ENCODE results near the gene DOK6.

Gene DOK6

GRCh38 chr18:69435000-69435399, 34.3 kb downstream of the DOK6 start:
- no peak for DNase-seq (ENCODE audit: low read depth in 2 of 2)

- no peak for DNase-seq (ENCODE audit: low read depth in 2 of 2)
Observed at GRCh38 chr18:69444221-69444620, 43.5 kb downstream of the DOK6 start.

- no peak for DNase-seq (ENCODE audit: low read depth in 2 of 2)
Observed at GRCh38 chr18:69447886-69448285, 47.2 kb downstream of the DOK6 start.

GRCh38 chr18:69455125-69455524, 54.4 kb downstream of the DOK6 start:
- no peak for DNase-seq (ENCODE audit: low read depth in 2 of 2)

- no peak for DNase-seq (ENCODE audit: low read depth in 2 of 2)
Observed at GRCh38 chr18:69469444-69469919, 68.8 kb downstream of the DOK6 start.

- DNase-seq (ENCODE audit: low read depth in 2 of 2): no peak
Observed at GRCh38 chr18:69480460-69480859, 79.8 kb downstream of the DOK6 start.

- DNase-seq (ENCODE audit: low read depth in 2 of 2): no peak
Observed at GRCh38 chr18:69483574-69483973, 82.9 kb downstream of the DOK6 start.

DNA sequence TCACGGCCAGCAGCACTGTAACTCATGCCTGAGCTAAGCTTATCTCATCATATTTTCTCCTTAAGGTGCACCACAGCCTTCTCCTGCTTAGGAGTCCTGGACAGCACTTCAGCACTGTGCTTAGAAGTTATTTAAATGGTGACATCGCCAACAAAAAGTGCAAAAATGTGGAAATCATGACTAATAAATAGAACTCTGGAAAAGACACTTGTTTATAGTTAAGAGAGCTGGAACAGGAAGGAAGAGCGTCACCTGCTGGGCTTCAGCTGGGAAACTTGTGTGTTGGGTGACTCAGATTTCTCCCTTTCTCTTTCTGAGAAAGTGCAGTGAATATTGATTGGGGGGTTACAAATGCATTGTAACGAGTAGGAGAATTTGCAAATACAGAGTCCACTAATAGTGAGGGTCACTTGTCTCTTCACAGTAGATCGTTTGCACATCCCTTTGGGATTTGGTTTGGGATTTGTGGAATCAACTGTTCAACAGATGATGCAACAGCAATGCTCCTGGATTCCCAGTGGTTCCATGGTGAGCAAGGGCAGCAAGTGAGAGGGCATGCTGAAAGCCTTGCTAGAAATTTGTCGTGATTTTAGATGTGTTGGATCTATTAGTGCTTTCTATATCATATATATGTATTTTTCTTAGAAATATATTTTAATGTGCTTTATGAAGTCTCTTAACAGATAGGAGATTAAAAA, 84.2 kb downstream of the DOK6 start:
- no peak for DNase-seq (ENCODE audit: low read depth in 2 of 2)

- DNase-seq (ENCODE audit: low read depth in 2 of 2): no peak
Observed at GRCh38 chr18:69487488-69488394, 87.1 kb downstream of the DOK6 start.

- no peak for DNase-seq (ENCODE audit: low read depth in 2 of 2)
Observed at GRCh38 chr18:69490072-69490471, 89.4 kb downstream of the DOK6 start.

GRCh38 chr18:69490813-69491212, 90.1 kb downstream of the DOK6 start:
- no peak for DNase-seq (ENCODE audit: low read depth in 2 of 2)

GRCh38 chr18:69491576-69491975, 90.9 kb downstream of the DOK6 start:
- DNase-seq (ENCODE audit: low read depth in 2 of 2): no peak

- DNase-seq (ENCODE audit: low read depth in 2 of 2): no peak
Observed at GRCh38 chr18:69492861-69493260, 92.2 kb downstream of the DOK6 start.

- DNase-seq (ENCODE audit: low read depth in 2 of 2): no peak
Observed at GRCh38 chr18:69494841-69495240, 94.2 kb downstream of the DOK6 start.

DNA sequence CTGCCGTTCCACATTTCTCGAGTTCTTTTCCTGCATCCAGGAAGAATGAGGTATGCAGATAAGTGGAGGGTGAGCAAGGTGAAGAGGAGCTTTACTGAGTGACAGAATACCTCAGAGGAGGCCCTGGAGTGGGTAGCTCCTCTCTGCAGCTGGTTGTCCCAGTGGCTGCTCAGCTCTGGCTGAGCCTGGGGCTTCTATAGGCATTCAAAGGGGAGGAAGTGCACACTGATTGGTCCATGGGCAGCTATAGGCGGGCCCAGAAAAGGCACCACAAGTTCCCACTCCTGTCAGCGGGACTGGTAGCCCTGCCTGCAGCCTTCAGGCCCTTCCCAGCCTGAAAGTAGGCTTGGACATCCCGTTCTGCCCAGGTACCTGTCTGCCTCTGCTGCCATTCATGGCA, 94.7 kb downstream of the DOK6 start:
- DNase-seq (ENCODE audit: low read depth in 2 of 2): no peak

DNA sequence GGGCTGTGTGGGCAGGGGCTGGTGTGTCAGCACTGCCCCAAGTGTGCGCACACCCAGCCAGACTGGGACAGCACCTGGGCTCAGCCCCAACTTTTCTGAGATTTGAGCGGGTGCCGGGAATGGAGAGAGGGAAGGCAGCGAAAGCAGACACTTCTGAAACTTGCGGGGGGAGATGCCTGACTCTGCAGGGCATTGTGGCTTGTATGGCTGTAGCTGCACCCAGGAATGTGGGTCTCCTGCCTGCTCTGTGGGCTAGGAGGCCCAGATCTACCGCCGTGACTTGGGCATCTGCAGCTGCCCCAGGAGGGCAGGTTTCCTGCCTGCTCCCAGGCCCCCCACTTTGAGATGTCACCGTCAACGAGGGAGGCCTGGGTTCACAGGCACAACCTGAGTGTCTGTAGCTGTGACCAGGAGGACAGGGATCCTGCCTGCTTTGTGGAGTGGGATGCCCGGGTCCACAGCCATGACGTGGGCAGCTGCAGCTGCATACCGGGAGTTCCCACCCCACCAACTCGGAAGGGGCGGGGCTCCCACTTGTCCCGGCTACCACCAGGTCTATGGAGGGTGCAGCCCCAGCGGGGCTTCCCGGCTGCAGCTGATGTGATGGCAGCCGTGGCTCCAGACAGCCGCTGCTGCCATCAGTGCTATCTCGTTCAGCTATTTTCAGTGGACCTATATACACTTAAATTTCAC, 95.3 kb downstream of the DOK6 start:
- no peak for DNase-seq (ENCODE audit: low read depth in 2 of 2)

DNA sequence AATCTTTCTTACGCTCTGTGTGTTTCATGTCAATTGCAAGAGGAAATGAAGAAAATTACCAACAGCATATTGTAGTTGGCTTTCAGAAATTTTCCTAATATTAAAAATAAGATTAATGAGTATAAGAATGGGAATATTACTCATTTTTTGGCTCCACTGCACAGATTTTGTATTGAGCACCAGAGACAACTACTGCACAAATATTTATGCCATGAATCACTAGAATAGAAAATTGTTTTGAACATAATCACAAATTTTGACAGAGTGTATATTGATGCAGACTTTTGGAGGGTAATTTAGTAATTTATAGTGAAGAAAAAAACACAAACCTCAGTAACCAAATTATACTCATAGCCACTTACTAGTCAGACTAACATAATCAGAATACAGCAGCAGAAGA, 118.3 kb downstream of the DOK6 start:
- no peak for DNase-seq (ENCODE audit: low read depth in 2 of 2)

DNA sequence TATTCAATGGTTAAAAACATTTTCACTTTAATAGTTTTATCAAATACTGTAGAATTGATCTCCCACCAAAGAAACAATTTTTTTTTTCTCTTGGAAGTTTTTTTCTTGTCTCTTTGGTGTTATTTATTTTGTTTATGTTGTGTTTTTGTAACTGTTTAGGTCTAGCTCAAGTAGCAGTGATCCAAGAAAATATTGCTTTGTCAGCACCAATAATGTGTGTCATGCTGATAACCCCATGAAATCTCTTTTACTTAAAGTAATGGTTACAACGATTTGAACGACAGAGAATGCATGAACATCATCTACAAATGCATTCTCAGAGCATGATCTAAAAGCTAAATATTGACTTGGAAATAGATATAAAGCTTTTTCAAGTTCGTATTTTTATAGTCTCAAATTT, 122.9 kb downstream of the DOK6 start:
- no peak for DNase-seq (ENCODE audit: low read depth in 2 of 2)

GRCh38 chr18:69528435-69528834, 127.7 kb downstream of the DOK6 start:
- no peak for DNase-seq (ENCODE audit: low read depth in 2 of 2)

DNA sequence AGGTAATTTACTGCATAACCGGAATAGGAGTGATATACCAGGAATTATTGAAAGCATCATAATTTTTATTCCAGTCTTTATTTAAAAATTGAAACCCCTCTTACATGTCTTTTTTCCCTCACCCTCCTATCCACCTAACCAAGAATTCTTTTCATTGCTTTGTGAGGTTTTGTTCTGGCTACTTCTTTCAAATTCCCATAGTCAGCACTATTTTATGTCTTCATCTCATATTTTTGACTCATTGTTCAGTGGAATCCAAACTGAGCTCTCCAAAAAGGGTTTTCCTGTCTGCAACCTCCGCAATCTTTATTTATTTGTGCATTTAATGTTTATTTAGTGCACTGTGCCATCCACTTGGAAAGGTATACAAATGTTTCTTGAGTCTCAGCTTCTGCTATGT, 128.5 kb downstream of the DOK6 start:
- no peak for DNase-seq (ENCODE audit: low read depth in 2 of 2)

DNA sequence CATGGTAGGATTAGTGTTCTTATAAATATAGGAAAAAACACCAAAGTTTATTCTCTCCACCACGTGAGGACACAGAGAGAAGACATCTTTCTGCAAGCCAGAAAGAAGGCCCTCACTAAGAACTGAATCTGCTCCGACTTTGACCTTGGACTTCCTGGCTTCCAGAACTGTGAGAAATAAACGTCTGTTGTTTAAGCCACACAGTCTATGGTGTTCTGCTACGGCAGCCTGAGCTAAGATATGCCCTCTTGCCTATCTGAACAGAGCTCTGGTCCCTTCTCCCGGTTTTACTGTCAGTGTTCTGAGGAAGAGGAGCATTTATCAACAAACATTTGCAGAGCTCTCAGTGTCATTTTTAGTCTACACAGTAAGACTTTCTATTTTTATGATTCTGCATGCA, 131.3 kb downstream of the DOK6 start:
- no peak for DNase-seq (ENCODE audit: low read depth in 2 of 2)

DNA sequence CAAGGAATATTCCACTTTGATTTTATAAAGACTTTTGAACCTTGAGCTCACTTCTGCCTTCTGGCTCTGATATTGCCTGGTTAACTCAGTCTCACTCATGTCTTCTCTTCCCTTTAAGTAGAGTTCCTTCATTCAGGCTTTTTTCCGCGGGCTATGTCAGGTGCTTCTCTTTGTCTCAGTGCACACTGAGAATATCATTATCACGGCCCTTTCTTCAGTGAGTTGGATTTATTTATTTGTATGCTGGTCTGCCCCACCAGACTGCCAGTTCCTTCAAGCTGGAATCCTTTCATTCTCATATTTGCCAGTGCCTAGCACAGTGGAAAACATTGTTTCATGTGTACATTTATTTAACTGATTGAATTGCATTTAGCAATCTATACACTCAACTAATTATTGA, 136.5 kb downstream of the DOK6 start:
- DNase-seq (ENCODE audit: low read depth in 2 of 2): no peak
